NCI-H2227 (cell line): ENCODE results near the gene SEL1L2.
"Not testable (repeated sequence)": the region's sequence is repeated elsewhere in the genome, so short reads cannot be mapped to it uniquely, and the experiment has no call there.

Source experiments
- DNase-seq: peaks from one replicate; lab custom pipeline; 2025; ENCODE audit not compliant: unreplicated experiment; lab: John Stamatoyannopoulos, UW

The SEL1L2 gene, protein sequence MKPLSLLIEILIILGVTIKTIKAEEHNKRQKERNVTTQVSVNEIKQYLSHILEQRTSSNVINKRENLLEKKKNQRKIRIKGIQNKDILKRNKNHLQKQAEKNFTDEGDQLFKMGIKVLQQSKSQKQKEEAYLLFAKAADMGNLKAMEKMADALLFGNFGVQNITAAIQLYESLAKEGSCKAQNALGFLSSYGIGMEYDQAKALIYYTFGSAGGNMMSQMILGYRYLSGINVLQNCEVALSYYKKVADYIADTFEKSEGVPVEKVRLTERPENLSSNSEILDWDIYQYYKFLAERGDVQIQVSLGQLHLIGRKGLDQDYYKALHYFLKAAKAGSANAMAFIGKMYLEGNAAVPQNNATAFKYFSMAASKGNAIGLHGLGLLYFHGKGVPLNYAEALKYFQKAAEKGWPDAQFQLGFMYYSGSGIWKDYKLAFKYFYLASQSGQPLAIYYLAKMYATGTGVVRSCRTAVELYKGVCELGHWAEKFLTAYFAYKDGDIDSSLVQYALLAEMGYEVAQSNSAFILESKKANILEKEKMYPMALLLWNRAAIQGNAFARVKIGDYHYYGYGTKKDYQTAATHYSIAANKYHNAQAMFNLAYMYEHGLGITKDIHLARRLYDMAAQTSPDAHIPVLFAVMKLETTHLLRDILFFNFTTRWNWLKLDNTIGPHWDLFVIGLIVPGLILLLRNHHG

DNA sequence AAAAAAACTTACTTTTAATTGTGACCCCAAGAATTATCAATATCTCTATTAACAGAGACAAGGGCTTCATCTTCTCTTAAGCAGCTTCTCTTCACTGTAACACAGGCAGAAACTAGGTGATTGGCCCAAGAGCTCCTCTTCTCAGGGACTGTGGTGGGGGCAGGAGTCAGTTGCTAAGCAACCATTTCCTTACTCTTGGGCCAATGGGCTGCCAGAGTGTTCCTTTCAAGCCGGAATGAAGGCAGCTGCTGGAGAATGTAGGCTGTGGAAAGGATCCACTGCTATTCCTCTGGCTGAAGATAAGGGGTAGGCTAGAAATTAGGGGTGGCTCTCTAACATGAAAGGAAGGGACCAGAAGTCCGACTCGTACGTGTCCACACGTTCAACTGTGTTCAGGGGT lies at the start of gene SEL1L2:
SEL1L2 (minus strand) TSS at position 150 of the 400 bp plus-strand sequence; CDS start at position 70, 80 bp downstream.
- DNase-seq = peak; percentile 89

DNA sequence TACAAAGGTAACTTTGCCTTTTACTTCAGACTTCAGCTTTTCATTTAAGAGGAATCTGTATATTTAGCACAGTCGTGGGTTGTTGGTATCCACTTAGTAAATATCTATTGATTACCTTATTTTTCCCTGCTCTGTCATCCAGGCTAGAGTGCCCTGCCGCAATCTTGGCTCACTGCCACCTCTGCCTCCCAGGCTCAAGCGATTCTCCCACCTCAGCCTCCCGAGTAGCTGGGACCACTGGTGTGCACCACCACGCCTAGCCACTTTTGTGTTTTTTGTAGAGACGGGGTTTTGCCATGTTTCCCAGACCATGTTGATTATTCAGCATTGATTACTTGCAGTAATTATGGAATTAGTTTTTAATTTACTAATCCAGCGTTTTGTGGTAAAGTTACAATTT lies 46.2 kb upstream of the SEL1L2 start:
- no peak for DNase-seq

DNA sequence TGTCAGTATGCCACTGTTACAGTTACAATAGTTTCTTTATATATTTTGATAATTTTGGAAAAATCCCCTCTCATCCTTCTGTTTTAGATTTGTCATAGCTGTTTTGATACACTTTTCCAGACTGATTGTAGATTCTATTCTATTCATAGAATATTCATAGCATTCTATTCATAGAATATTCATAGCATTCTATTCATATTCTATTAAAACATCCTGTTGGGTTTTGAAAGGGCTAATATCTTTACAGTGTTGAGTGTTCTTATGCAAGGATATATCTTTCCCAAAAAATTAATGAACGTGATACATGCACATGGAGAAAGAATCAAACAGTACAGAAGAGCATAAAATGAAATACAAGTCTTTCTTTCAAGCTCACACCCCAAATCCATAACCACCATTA lies 42.9 kb upstream of the SEL1L2 start:
- DNase-seq = no peak

DNA sequence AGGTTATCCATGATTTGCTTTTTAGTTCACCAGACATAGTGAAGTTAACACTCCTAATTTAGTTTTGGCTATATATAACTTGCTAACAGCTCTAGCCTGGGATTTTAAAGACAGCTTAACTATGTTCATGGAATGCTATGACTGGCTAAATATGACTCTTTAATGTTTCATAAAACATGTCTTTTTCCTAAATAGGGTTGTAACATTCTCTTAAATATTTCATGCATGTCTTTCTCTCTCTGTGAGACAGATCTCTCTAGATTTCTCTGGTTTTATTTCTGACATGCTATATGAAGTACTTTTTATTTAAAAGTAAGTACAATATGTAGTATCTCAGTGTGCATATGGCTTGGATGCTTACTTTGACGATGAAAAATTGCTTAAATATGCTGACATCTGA lies 40.6 kb upstream of the SEL1L2 start:
- no peak for DNase-seq

DNA sequence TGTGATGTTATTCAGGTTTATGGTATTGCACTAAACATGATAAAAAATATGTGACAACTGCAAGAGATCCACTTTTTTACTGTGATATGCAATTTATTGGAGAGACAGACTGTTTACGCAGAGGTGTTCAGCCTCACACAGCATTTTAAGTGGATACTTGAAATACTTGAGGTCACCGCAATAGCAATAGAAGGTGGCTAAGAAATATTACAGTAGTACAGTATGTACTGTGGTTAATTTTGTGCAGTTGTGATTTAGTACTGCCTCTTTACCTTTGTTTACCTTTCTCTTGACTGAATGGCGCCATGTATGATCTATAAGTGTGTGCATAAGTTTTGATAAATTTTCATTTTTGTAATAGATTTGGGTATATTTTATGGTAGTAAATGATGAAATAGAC lies 22.3 kb upstream of the SEL1L2 start:
- no peak for DNase-seq

DNA sequence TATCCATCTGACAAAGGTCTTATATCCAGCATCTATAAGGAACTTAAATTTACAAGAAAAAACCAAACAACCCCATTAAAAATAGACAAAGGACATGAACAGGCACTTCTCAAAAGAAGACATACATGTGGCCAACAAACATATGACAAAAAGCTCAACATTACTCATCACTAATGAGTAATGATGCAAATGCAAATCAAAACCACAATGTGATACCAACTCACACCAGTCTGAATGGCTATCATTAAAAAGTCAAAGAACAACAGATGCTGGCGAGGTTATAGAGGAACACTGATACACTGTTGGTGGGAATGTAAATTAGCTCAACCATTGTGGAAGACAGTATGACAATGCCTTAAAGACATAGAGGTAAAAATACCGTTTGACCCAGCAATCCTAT lies 18.8 kb upstream of the SEL1L2 start:
- no peak for DNase-seq

DNA sequence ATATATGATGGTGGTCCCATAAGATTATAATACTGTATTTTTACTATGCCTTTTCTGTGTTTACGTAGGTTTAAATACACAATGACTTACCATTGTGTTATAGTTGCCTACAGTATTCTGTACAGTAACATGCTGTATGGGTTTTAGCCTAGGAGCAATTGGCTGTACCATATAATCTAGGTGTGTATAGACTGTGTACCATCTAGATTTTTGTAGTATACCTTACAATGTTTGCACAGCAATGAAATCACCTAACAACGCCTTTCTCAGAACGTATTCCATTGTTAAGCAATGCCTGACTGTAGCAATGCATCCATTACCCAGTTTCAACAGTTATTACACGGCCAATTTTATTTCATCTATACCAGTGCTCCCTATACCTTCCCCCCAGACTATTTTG lies 15.6 kb upstream of the SEL1L2 start:
- DNase-seq = no peak

DNA sequence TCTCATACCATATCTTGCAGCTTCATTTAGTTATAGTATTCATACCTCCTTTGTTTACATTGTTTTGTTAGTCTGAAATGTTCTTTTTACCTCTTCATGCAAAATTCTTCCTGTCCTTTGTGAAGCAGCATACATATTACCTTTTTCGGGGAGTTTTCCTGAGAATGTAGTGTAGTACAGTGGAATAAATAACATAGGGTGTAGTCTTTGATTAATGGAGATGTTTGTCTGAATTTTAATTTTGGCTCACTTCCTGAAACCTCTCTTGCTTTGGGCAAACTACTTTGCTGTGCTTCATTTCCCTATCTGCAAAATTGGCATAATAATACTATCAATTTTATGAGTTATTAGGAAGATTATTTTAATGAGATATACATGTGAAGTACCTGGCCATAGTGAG lies 10.5 kb upstream of the SEL1L2 start:
- no peak for DNase-seq

DNA sequence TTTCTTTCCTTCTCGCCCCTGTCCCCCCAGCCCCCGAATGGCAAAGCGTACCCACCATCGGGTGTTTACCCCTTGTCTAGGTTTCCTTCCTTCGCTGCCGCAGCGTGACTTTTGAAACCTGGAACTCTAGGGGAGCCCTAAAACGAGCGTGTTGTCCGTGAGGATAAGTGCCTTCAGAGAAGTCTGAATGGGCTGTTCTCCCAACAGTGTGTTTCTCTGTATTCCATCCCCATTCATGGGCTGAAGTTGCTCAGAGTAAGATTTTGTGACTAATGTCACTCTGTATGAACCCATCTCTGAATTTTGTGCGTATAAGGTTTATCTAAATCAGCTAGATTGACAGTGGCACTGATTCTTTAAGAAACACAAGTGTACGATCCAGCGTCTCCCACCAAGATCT lies 5.9 kb upstream of the SEL1L2 start:
- peak; percentile 24 for DNase-seq

DNA sequence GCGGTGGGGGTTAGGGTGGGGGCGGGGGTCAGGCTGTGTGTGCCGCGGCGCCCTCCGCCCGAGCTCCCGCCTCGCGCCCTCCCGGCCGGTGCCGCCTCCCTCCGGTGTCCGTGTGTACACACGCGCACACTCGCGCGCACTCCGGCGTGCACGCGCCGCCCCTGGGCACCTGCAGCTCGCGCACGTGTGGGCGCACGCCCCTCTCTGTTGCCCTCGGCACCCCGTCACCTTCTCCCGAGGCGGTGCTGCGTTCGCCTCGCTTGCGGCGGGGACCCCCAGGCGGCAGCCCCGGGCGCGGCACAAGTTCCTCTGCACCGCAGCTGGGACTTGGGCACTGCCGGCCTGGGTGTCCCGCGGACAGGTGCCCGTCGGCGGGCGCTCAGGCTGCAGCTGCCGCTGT lies 5.4 kb upstream of the SEL1L2 start:
- DNase-seq = peak; percentile 82

DNA sequence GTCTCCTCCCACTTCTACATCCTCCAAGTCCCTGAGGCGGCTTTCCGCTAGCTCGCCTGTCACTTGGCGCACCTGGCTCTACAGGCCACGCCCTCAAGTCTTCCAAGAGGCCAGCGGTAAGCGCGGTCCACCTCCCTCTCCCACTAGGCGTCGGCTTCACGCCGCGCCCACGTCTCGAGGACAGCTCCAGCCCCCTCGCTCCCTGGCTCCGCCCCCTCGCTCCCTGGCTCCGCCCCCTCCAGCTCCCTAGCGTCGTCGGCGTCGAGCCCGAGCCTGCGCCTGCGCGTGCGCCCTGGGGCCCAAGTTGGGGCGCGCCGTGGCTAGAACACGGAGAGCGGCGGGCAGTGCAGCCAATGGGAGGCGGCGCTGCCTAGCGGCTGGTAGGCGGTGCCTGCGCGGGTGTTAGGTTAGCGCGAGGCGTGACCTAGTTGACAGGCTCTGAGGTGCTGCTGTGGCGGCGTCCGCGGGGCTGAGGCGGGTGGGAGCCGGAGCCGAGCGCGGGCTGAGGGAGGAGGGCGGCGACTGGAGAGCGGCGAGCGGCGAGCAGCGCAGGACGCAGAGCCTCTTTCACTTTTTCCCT lies 4.8 kb upstream of the SEL1L2 start, which contains the start of gene MACROD2:
MACROD2 (plus strand) TSS at position 431 of the 580 bp plus-strand sequence.
- DNase-seq = peak; percentile 99

DNA sequence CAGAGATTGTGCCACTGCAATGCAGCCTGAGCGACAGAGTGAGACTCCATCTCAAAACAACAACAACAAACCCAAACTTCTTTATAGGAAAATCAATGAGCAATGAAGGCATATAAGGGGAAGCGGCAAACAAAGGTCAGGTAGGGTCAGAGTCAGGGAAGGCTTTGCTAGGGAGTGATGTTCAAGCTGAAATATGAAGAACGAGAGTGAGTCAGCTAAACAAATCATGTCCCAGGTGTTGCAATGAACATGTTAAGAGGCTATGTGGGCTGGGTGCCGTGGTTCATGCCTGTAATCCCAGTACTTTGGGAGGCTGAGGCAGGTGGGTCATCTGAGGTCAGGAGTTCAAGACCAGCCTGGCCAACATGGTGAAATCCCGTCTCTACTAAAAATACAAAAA lies 1.5 kb upstream of the SEL1L2 start:
- not testable (repeated sequence) for DNase-seq

DNA sequence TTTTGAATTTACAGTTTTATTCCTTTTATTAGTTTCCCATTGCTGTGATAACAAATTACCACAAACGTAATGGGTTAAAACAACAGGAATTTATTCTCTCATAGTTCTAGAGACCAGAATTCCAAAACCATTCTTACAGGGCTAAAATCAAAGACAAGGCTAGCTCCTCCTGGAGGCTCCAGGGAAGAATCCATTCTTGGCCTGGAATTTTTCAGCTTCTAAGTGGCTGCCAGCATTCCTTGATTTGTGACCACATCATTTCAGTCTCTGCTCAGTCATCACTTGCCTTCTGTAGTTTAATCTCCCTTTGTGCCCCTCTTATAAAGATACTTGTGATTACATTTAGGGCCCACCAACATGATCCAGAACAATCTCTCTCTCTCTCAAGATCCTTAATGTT lies 897 bp upstream of the SEL1L2 start:
- no peak for DNase-seq

DNA sequence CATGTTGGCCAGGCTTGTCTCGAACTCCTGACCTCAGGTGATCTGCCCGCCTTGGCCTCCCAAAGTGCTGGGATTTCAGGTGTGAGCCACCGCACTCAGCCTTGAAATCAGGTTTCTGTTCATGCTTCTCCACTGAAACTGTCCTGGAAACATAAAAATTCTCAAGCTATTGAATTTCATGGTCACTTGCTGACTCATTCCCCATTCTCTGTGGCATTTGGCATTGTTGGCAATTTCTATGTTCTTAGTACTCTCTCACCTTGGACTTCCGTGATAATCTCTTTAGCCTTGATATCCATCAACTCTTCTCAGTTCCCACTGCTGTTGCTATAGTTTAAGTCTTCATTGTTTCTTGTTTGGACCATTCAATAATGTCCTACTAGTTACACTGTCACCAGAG lies 6.2 kb downstream of the SEL1L2 start:
- DNase-seq = no peak

DNA sequence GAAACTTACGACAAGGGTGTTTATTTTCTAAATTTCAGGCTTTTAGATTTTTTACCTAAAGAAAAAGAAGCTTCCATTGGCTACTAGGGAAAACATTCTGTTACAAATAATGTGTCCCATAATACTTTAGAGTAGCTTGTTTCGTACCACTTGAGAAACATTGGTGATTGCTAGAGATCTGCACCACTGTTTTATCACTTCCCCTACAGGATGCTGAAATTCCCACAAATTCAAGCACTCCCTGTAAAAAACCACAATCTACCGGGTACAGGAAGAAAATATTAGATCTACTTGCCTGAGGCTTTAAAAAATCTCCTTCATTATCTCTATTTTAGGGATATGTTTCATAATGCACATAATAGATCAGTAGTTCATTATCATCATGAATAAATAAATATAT lies 29.9 kb downstream of the SEL1L2 start:
- peak; percentile 42 for DNase-seq

DNA sequence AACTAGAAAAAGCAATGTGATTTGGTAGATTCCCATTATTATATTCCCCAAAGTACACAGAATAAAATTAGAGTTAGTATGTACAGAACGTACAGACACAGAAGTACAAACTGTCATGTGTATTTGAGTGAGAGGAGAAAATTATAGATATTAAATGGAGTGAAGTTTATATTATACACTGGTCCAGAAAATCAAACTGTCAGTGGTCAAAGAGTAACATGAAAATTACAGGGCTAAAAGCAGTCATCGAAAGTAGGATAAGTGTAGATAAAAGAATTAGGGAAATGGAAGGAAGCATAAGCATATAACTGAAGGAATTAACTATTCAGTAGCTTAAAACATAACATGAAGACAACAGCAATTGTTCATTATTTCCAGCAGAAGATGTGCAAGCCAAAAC lies 30.3 kb downstream of the SEL1L2 start:
- peak; percentile 56 for DNase-seq

DNA sequence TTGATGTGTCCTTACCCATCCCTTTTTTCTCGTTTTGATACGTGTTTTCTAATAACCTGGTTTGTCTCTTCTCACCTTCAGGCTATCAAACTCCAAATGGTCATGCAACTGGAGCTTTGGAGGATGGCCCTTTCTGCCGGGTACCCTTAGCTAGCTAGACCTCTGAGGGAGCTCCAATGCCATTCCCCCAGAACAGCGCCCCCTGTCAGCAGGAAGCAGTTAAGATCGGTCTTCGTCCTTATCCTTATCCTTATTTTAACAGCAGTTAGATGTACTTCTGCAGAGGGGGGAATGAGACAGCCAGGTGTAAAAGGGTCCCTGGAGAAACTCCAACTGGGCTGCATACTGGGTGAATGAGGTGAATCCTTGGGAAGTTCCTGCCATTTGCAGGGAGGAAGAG lies 37.2 kb downstream of the SEL1L2 start:
- DNase-seq = no peak

DNA sequence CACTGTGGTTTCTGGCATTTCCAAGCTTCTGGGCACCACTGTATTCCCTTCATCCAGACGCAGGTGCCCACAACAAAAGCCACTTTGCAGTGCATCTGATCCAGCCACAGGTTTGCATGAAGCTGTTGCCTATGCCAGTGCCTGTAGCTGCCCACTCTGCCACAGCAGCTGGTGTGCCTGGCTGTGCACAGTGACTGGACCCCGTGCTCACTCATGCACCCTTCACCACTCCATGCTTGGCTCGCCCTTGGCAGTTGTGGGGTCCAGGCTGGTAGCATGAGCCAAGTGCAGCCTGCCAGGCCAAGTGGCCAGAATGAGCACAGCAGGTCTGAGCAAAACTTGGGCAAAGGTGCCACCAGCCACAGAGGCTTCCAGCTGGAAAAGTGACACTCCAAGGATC lies 42.7 kb downstream of the SEL1L2 start:
- DNase-seq = no peak

DNA sequence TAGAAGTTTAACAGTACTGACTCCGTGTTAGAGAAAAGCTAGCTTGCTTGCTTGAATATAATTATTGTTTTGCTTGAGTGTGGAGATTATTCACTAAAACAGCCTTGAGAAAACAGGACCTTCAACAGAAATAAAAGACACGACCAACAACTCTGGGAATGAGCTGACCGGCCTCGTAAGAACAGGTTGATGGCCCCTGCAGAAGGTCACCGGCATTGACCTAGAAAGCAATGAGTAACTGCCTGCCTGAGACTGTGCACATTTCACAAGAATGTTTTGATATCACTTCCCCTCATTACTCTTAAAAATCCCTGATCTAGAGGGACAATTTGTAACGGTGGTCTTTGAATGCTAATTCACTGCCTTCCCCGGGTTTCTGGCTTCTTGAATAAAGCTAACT lies 49.4 kb downstream of the SEL1L2 start:
- no peak for DNase-seq

DNA sequence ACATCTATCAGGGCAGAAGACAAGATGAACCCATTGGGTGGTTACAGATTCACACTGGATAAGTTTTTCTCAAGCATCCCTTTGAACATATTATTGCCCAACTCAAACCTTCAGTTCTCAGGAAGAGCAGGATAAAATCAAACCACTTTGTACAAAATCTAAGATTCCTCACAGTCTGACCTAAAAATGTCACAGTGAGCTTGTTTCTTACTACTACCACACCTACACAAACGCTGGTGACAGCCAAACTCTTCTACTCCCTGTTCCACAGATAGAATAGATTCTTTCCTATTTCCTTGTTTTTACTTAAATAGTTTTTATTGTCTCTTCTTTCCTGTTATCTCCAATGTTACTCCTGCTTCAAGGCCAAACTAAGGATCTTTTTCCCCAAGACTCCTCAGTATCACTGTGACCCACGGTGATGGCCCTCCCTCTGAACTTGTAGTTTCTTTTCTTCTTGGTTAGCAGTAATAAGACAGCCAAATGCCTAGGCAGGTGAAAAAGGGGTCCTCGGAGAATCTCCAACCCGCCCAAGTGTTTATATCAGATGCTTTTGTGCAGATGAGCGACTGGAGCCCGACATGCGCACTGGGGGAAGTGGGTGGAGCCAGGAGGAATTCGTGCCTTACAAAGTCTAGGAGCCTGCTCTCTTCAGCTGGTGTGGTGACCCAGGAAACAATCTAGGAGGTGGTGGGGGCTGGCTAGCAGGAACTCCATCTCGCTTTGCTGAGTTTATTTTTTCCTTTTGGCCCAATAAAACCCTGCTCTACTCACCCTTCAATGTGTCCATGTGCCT lies 53.4 kb downstream of the SEL1L2 start:
- no peak for DNase-seq
